GM12873 (cell line): Measurements from ENCODE around the gene ADAMTS12.

Source experiments
- CTCF ChIP-seq: IDR thresholded peaks from 2 replicates; pipeline ENCODE4 v1.5.1; 2012; ENCODE audit warnings: low read depth, mild to moderate bottlenecking, moderate library complexity, low read length, control low read depth; ENCODE audit not compliant: insufficient read depth; ENCODE audit errors: missing control alignments

ADAMTS12 gene

GRCh38 chr5:33649549-33650482 is 242.0 kb downstream of the ADAMTS12 start:
- TF ChIP-seq CTCF, result no peak

GRCh38 chr5:33641744-33642505 is 249.9 kb downstream of the ADAMTS12 start:
- TF ChIP-seq CTCF, result no peak

GRCh38 chr5:33639474-33639873 is 252.3 kb downstream of the ADAMTS12 start:
- TF ChIP-seq CTCF, result no peak

- no peak for TF ChIP-seq CTCF
These were observed 254.8 kb downstream of the ADAMTS12 start for GRCh38 chr5:33637011-33637410.

- TF ChIP-seq CTCF, result no peak
These were observed 256.2 kb downstream of the ADAMTS12 start for GRCh38 chr5:33635582-33635981.

- TF ChIP-seq CTCF, result no peak
These were observed 258.1 kb downstream of the ADAMTS12 start for GRCh38 chr5:33633699-33634098.

GRCh38 chr5:33631786-33632185 is 260.0 kb downstream of the ADAMTS12 start:
- peak; percentile 8 for TF ChIP-seq CTCF
